ENCODE measurements around the gene MRS2. TPM values are rescaled to one million over a fixed set of nuclear protein-coding genes. Genes with fewer than 3 reads are reported as not detected.

Gene MRS2
- total RNA-seq, 4 donors from 2014 or later, result 23.1 to 37.8 (median 30.4) TPM

DNA sequence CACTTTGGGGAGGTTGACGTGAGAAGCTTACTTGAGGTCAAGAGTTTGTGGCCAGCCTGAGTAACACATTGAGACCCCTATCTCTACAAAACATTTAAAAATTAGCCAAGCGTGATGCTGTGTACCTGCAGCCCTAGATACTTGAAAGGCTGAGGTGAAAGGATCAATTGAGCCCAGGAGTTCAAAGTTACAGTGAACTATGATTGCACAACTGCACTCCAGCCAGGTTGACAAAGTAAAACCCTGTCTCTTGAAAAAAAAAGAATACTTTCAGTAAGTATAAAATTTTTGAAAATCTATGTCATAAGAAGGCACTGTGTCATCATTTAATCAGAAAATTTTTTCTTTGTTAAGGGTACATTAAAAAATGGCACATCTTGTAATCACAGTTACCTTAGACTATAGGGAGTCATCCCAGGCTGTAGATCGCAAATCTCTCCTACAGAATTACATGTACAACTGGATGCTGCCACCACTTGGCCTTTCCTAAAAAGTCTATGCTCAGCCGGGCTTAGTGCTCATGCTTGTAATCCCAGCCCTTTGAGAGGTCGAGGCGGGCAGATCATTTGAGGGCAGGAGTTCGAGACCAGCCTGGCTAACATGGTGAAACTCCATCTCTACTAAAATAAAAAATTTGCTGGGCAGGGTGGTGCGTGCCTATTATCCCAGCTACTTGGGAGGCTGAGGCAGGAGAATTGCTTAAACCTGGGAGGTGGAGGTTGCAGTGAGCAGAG, 17.0 kb upstream of the MRS2 start:
- Histone ChIP-seq H3K4me1 (no peaks in the 10 kb centered on the region), H3K36me3 (no peaks in the 10 kb centered on the region), H3K4me3 (replicated peaks in 1 of 3) (no peak overlapping the region), H3K27ac (no peak overlapping the region), H3K9me3 (no peaks in the 10 kb centered on the region), H3K27me3 (no peaks in the 10 kb centered on the region)
- TF ChIP-seq, protein P1, sequence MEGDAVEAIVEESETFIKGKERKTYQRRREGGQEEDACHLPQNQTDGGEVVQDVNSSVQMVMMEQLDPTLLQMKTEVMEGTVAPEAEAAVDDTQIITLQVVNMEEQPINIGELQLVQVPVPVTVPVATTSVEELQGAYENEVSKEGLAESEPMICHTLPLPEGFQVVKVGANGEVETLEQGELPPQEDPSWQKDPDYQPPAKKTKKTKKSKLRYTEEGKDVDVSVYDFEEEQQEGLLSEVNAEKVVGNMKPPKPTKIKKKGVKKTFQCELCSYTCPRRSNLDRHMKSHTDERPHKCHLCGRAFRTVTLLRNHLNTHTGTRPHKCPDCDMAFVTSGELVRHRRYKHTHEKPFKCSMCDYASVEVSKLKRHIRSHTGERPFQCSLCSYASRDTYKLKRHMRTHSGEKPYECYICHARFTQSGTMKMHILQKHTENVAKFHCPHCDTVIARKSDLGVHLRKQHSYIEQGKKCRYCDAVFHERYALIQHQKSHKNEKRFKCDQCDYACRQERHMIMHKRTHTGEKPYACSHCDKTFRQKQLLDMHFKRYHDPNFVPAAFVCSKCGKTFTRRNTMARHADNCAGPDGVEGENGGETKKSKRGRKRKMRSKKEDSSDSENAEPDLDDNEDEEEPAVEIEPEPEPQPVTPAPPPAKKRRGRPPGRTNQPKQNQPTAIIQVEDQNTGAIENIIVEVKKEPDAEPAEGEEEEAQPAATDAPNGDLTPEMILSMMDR (IDR thresholded peaks at IDR 0.05), result no peak
- TF ChIP-seq POLR2A (IDR thresholded peaks at IDR 0.05), result no peak
- DNase-seq, result no peak
- 47 to 62% methylated on average over 8 of the region's 8 CpGs for WGBS, 2 donors
- intact Hi-C loops (cut with DNase I), result no loop called here

DNA sequence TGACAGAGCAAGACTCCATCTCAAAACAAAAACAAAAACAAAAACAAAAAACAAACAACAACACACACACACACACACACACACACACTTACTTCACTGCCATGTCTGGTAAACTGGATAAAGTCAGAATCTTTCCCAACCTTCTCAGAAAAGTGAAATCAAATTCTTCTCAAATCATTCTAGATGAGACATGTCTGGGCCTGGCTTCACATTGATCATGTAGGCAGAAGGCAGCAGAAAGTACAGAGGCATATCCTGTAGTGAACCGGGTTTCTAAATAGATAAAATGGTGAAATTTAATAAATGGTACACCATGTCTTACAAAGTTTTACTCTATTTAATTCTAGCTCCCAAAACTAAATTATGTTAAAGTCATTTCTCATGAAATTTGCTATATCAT, 14.9 kb upstream of the MRS2 start:
- DNase-seq, result no peak
- WGBS, 2 donors, result 90 to 96% methylated on average over 1 of the region's 1 CpG
- H3K27ac ChIP-seq, result no peak overlapping the region
- H3K4me1 ChIP-seq, result no peaks in the 10 kb centered on the region
- TF ChIP-seq, protein P1 (IDR thresholded peaks at IDR 0.05), result no peak
- no peak for TF ChIP-seq POLR2A (IDR thresholded peaks at IDR 0.05)
- intact Hi-C loops (cut with DNase I), result no loop called here
- H3K4me3 ChIP-seq (replicated peaks in 1 of 3), result no peak overlapping the region
- no peaks in the 10 kb centered on the region for H3K36me3 ChIP-seq
- H3K9me3 ChIP-seq, result no peaks in the 10 kb centered on the region
- H3K27me3 ChIP-seq, result no peaks in the 10 kb centered on the region

DNA sequence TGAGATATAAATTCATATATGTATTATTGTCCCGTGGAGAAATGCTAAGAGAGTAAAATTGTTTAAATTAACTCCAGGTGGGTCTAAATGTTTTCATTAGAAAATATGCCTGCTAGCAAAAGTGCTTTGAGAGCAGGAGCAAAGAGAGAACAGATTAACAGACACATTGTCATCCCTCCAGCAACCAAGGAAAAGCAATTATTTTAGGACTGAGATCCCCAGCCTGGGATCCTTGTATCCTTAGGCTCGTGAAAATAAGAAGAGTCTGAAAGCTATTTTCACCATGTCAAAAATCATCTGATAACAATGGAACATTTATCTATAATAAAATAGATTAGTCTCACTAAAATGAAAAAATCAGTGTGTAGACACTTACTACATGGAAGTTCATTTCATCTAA, 11.5 kb upstream of the MRS2 start:
- no peak for TF ChIP-seq POLR2A (IDR thresholded peaks at IDR 0.05)
- TF ChIP-seq, protein P1 (IDR thresholded peaks at IDR 0.05), result no peak
- H3K27ac ChIP-seq, result no peak overlapping the region
- intact Hi-C loops (cut with DNase I), result loop anchor here (10.0 kb wide), 1 partner anchor 326 kb away; no protein-coding TSS in a partner anchor
- H3K36me3 ChIP-seq, result no peaks in the 10 kb centered on the region
- WGBS, 2 donors, result 64 to 73% methylated on average over 2 of the region's 2 CpGs
- DNase-seq, result no peak
- H3K4me3 ChIP-seq (replicated peaks in 1 of 3), result no peak overlapping the region
- H3K9me3 ChIP-seq, result no peaks in the 10 kb centered on the region
- H3K27me3 ChIP-seq, result no peaks in the 10 kb centered on the region
- no peaks in the 10 kb centered on the region for H3K4me1 ChIP-seq

- H3K4me1 ChIP-seq, result no peaks in the 10 kb centered on the region
- WGBS, 2 donors, result 81 to 84% methylated on average over 2 of the region's 2 CpGs
- intact Hi-C loops (cut with DNase I), result loop anchor here (10.0 kb wide), 1 partner anchor 327 kb away; no protein-coding TSS in a partner anchor
- TF ChIP-seq, protein P1 (IDR thresholded peaks at IDR 0.05), result no peak
- TF ChIP-seq POLR2A (IDR thresholded peaks at IDR 0.05), result no peak
- no peak overlapping the region for H3K4me3 ChIP-seq (replicated peaks in 1 of 3)
- H3K27me3 ChIP-seq, result no peaks in the 10 kb centered on the region
- DNase-seq, result no peak
- H3K36me3 ChIP-seq, result no peaks in the 10 kb centered on the region
- no peak overlapping the region for H3K27ac ChIP-seq
- H3K9me3 ChIP-seq, result no peaks in the 10 kb centered on the region
These were observed 10.9 kb upstream of the MRS2 start for GRCh38 chr6:24391756-24392405.
